ENCODE data around the gene GSS. TPM values are rescaled to one million over a fixed set of nuclear protein-coding genes. Genes with fewer than 3 reads are reported as not detected.

GSS gene
- total RNA-seq, 1 experiment from 2014 or later: 53.5 TPM

GRCh38 chr20:34984756-34985261, 29.2 kb upstream of the GSS start:
- H3K27me3 ChIP-seq (replicated peaks; ENCODE audit: insufficient read depth, low read depth, low read length, poor library complexity): no peaks in the 10 kb centered on the region
- H3K27ac ChIP-seq (ENCODE audit: low read depth, low read length, poor library complexity, severe bottlenecking): no peak overlapping the region
- no peaks in the 10 kb centered on the region for H3K36me3 ChIP-seq (ENCODE audit: insufficient read depth, low read length, poor library complexity, severe bottlenecking)
- H3K9me3 ChIP-seq (ENCODE audit: low read depth, low read length, poor library complexity, severe bottlenecking): no peaks in the 10 kb centered on the region
- intact Hi-C loops (cut with micrococcal nuclease; ENCODE audit: unreplicated experiment): no loop called here
- POLR2A ChIA-PET (ENCODE audit: low non-redundant PET): no interaction called here
- no peak for DNase-seq (ENCODE audit: low spot score)
- TF ChIP-seq EZH2 (IDR thresholded peaks at IDR 0.05; ENCODE audit: borderline replicate concordance, low read depth, low read length, poor library complexity, severe bottlenecking) (no peak), CTCF (conservative IDR thresholded peaks at IDR 0.05; ENCODE audit: low read depth, low read length) (no peak)
- no peaks in the 10 kb centered on the region for H3K4me1 ChIP-seq (ENCODE audit: insufficient read depth, low read length, poor library complexity, severe bottlenecking)
- H3K4me3 ChIP-seq (ENCODE audit: low read depth, low read length, poor library complexity, severe bottlenecking): no peak overlapping the region
- BruUV-seq (replicated peaks): no TSS peak
- CTCF ChIA-PET: no interaction called here

- DNase-seq (ENCODE audit: low spot score): no peak
- ChIA-PET POLR2A (ENCODE audit: low non-redundant PET) (no interaction called here), CTCF (no interaction called here)
Measured at GRCh38 chr20:34983995-34984735, 28.6 kb upstream of the GSS start.

GRCh38 chr20:34983089-34983820, 27.6 kb upstream of the GSS start:
- Histone ChIP-seq H3K4me3 (ENCODE audit: low read depth, low read length, poor library complexity, severe bottlenecking) (no peak overlapping the region), H3K27ac (ENCODE audit: low read depth, low read length, poor library complexity, severe bottlenecking) (no peak overlapping the region), H3K27me3 (replicated peaks; ENCODE audit: insufficient read depth, low read depth, low read length, poor library complexity) (no peaks in the 10 kb centered on the region), H3K36me3 (ENCODE audit: insufficient read depth, low read length, poor library complexity, severe bottlenecking) (no peaks in the 10 kb centered on the region), H3K4me1 (ENCODE audit: insufficient read depth, low read length, poor library complexity, severe bottlenecking) (no peaks in the 10 kb centered on the region), H3K9me3 (ENCODE audit: low read depth, low read length, poor library complexity, severe bottlenecking) (no peaks in the 10 kb centered on the region)
- ChIA-PET CTCF (no interaction called here), POLR2A (ENCODE audit: low non-redundant PET) (no interaction called here)
- intact Hi-C loops (cut with micrococcal nuclease; ENCODE audit: unreplicated experiment): no loop called here
- DNase-seq (ENCODE audit: low spot score): no peak
- BruUV-seq (replicated peaks): no TSS peak
- TF ChIP-seq EZH2 (IDR thresholded peaks at IDR 0.05; ENCODE audit: borderline replicate concordance, low read depth, low read length, poor library complexity, severe bottlenecking) (no peak), CTCF (conservative IDR thresholded peaks at IDR 0.05; ENCODE audit: low read depth, low read length) (no peak)

More at GRCh38 chr20:34983995-34984735, 28.6 kb upstream of the GSS start:
- H3K4me3 ChIP-seq (ENCODE audit: low read depth, low read length, poor library complexity, severe bottlenecking): no peak overlapping the region
- intact Hi-C loops (cut with micrococcal nuclease; ENCODE audit: unreplicated experiment): no loop called here
- H3K27ac ChIP-seq (ENCODE audit: low read depth, low read length, poor library complexity, severe bottlenecking): no peak overlapping the region
- no peaks in the 10 kb centered on the region for H3K9me3 ChIP-seq (ENCODE audit: low read depth, low read length, poor library complexity, severe bottlenecking)
- H3K36me3 ChIP-seq (ENCODE audit: insufficient read depth, low read length, poor library complexity, severe bottlenecking): no peaks in the 10 kb centered on the region
- BruUV-seq (replicated peaks): no TSS peak
- no peaks in the 10 kb centered on the region for H3K27me3 ChIP-seq (replicated peaks; ENCODE audit: insufficient read depth, low read depth, low read length, poor library complexity)
- no peaks in the 10 kb centered on the region for H3K4me1 ChIP-seq (ENCODE audit: insufficient read depth, low read length, poor library complexity, severe bottlenecking)
- no peak for TF ChIP-seq EZH2 (IDR thresholded peaks at IDR 0.05; ENCODE audit: borderline replicate concordance, low read depth, low read length, poor library complexity, severe bottlenecking)
- TF ChIP-seq CTCF (conservative IDR thresholded peaks at IDR 0.05; ENCODE audit: low read depth, low read length): no peak

Data from A673 (cell line).